Stimulated activated CD8-positive, alpha-beta memory T cell treated with anti-CD3 and anti-CD28 coated beads, Interleukin-4, amount 100 ng/mL, for 48 hours (primary cell): ENCODE measurements around the gene SCD5.

Experiments used
- DNase-seq: peaks from one replicate; pipeline ENCODE4 v3.0.0-alpha.2; 2020

SCD5 gene

DNA sequence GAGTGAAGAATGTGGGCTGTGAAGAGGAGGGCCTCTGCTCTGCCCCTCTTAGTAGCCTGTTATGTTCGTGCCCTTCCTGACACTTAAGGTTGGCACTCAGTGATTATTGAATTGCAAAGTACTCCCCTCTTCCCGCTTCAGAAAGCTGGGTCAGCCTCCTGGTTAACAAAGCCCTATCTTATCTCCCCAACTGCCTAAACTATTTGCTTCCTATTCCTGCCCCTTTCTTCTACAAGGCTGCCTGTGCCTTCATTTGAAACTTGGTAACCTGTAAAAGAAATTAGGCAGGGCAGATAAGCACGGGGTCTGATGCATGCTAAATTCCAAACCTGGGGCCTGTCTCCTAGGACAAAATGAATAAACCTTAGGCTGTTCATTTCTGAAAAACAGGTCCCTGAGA, 213.7 kb downstream of the SCD5 start:
- DNase-seq, result no peak

- no peak for DNase-seq
Measured at GRCh38 chr4:82583897-82584587, 214.6 kb downstream of the SCD5 start.

DNA sequence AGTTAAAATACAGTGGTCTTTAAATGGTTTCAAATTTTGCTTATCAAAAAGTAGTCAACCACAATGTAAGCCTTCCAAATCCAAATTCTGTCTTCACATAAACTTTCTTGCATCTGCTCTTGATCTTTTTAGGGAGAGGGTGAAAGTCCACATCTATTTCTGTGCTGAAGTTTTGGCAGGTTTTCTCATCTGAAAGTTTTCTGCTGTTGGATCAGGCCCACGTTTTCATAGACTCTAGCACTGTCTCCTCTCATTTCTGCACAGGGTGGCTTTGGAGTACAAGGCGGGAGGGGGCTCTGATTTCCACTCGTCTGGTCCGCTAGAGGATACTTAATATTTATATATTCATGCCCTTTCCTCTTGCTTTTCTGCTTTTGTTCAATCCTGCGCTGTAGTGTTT, 218.7 kb downstream of the SCD5 start:
- DNase-seq, result no peak
